Left lung (tissue), 10 donors: ENCODE data around the gene CRACDL. TPM values are rescaled to one million over a fixed set of nuclear protein-coding genes. Genes with fewer than 3 reads are reported as not detected.

ENCODE experiments used
- ATAC-seq: fragments of 200-7000 bp; cut with Tn5 transposase; one replicate; pipeline ENCODE4 v1.9.1; 2020; ENCODE audit warnings: moderate library complexity
- DNase-seq, 4 donors: peaks; one replicate each; pipeline ENCODE4 v3.0.0-alpha.2; 2013 to 2020
- H3K27ac ChIP-seq, 2 donors: fragments of 200-600 bp; sonication (generic) in 1 of 2; one replicate each; pipeline versions ENCODE4 v1.5.0 to v1.8.0; 2020 to 2021
- H3K27me3 ChIP-seq, 2 donors: fragments of 200-600 bp; sonication (generic) in 1 of 2; one replicate each; pipeline versions ENCODE4 v1.5.0 to v1.8.0; 2020 to 2021
- H3K36me3 ChIP-seq, 2 donors: fragments of 200-600 bp; sonication (generic) in 1 of 2; one replicate each; pipeline versions ENCODE4 v1.5.0 to v1.8.0; 2020 to 2021
- H3K4me1 ChIP-seq, 2 donors: fragments of 200-600 bp; one replicate each; pipeline ENCODE4 v1.8.0; 2021
- H3K4me3 ChIP-seq, 2 donors: fragments of 200-600 bp; sonication (generic) in 1 of 2; one replicate each; pipeline versions ENCODE4 v1.5.0 to v1.8.0; 2020 to 2021; ENCODE audit warnings: mild to moderate bottlenecking in 1 of 2
- H3K9me3 ChIP-seq, 2 donors: fragments of 200-600 bp; sonication (generic) in 1 of 2; one replicate each; pipeline versions ENCODE4 v1.5.0 to v1.8.0; 2020 to 2021
- intact Hi-C, 2 donors: fragments of 100-400 bp; cut with DNase I; formaldehyde crosslinking; loops; one replicate each; pipeline versions ENCODE4 v1.11.2 to v1.14.2; 2022
- polyA plus RNA-seq, 6 donors: library from polyadenylated mRNA; unstranded; fragments of 120-200 nt; gene quantifications; one replicate each; pipeline ENCODE4 v1.2.1, GENCODE V29; 2013; ENCODE audit not compliant: insufficient read length in 6 of 6
- total RNA-seq, 2 donors: library from RNA; stranded (reverse); fragmentation: NEBNext Ultra II Directional; extraction: Animal tissue kit (Norgen Biotek cat#: 25700); gene quantifications; one replicate each; pipeline ENCODE4 v1.2.1, GENCODE V29; 2021
- TF ChIP-seq, protein P1 (sequence below), 2 donors: fragments of 200-600 bp; sonication (generic) in 1 of 2; IDR thresholded peaks; one replicate each; pipeline versions ENCODE4 v1.5.0 to v1.8.0; 2021; ENCODE audit warnings: antibody characterized with exemption in 2 of 2
- donor health status: DM: no; HTN: yes; CAD: no.
- donor health status: DM: no; HTN: no; CAD: no.

CRACDL gene
- total and polyA plus RNA-seq, 8 donors = 4.0 to 15.2 (median 6.0) TPM

DNA sequence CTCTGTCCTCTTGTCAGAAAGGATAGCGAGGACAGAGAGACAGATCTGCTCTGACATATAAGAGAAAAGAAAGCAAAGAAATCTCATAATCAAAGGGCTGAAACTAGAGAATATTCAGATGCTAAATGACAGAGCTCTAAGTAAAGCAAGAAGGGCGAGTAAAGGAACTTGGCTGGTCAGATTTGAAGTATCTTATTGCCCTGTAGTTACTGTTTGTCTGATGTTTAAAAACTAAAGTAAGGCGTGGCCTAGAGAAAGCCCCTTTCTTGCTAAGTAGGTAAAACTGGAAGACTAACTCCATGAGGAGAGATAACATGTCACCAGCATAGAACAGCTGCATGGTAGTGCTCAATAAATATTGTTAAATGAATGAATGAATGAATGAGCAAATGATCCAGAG is 70.0 kb downstream of the CRACDL start:
- TF ChIP-seq, protein P1, sequence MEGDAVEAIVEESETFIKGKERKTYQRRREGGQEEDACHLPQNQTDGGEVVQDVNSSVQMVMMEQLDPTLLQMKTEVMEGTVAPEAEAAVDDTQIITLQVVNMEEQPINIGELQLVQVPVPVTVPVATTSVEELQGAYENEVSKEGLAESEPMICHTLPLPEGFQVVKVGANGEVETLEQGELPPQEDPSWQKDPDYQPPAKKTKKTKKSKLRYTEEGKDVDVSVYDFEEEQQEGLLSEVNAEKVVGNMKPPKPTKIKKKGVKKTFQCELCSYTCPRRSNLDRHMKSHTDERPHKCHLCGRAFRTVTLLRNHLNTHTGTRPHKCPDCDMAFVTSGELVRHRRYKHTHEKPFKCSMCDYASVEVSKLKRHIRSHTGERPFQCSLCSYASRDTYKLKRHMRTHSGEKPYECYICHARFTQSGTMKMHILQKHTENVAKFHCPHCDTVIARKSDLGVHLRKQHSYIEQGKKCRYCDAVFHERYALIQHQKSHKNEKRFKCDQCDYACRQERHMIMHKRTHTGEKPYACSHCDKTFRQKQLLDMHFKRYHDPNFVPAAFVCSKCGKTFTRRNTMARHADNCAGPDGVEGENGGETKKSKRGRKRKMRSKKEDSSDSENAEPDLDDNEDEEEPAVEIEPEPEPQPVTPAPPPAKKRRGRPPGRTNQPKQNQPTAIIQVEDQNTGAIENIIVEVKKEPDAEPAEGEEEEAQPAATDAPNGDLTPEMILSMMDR (IDR thresholded peaks at IDR 0.05) = no peak
- Histone ChIP-seq H3K27ac (no peak overlapping the region), H3K36me3 (no peaks in the 10 kb centered on the region), H3K4me3 (no peak overlapping the region), H3K27me3 (no peaks in the 10 kb centered on the region), H3K9me3 (peaks cover 0 to 7% of the 10 kb centered on the region in 2 donors), H3K4me1 (no peaks in the 10 kb centered on the region)
- no peak for DNase-seq
- no peak for ATAC-seq
- intact Hi-C loops = no loop called here

- Histone ChIP-seq H3K4me1 (no peaks in the 10 kb centered on the region), H3K27me3 (no peaks in the 10 kb centered on the region), H3K4me3 (no peak overlapping the region), H3K36me3 (no peaks in the 10 kb centered on the region), H3K27ac (no peak overlapping the region), H3K9me3 (peaks cover 0 to 31% of the 10 kb centered on the region in 2 donors)
- ATAC-seq (no peak), DNase-seq (no peak)
- TF ChIP-seq, protein P1 (IDR thresholded peaks at IDR 0.05) = no peak
- intact Hi-C loops = no loop called here
Measured at GRCh38 chr2:98861601-98862000, 74.4 kb downstream of the CRACDL start.

GRCh38 chr2:98859323-98859722 is 76.7 kb downstream of the CRACDL start:
- no peak overlapping the region for H3K27ac ChIP-seq
- H3K27me3 ChIP-seq = no peaks in the 10 kb centered on the region
- DNase-seq (no peak), ATAC-seq (no peak)
- intact Hi-C loops = no loop called here
- no peak overlapping the region for H3K4me3 ChIP-seq
- no peaks in the 10 kb centered on the region for H3K36me3 ChIP-seq
- H3K4me1 ChIP-seq = no peaks in the 10 kb centered on the region
- H3K9me3 ChIP-seq = peaks cover 0 to 31% of the 10 kb centered on the region in 2 donors
- TF ChIP-seq, protein P1 (IDR thresholded peaks at IDR 0.05) = no peak

DNA sequence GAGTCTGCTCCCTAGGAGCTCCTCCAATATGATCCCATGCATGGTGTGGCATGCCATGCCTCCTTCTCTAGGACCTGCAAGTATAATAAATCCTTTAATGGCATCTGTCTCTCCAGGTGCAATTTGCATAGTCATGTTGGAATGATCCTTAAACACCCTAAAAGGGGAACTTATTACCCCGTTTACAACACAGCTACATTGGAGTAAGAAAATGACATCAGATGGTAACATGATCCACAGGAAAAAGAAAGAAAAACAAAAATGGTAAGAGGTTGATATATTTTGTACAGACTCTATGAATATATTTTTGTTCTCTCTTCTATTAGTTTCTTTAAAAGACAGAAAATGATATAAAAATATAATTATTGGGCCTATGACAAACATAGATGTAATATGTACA is 79.0 kb downstream of the CRACDL start:
- H3K4me1 ChIP-seq = no peaks in the 10 kb centered on the region
- H3K27ac ChIP-seq = no peak overlapping the region
- H3K9me3 ChIP-seq = peaks cover 0 to 23% of the 10 kb centered on the region in 2 donors
- TF ChIP-seq, protein P1 (IDR thresholded peaks at IDR 0.05) = no peak
- no peaks in the 10 kb centered on the region for H3K27me3 ChIP-seq
- ATAC-seq (no peak), DNase-seq (no peak)
- intact Hi-C loops = no loop called here
- H3K4me3 ChIP-seq = no peak overlapping the region
- H3K36me3 ChIP-seq = no peaks in the 10 kb centered on the region

DNA sequence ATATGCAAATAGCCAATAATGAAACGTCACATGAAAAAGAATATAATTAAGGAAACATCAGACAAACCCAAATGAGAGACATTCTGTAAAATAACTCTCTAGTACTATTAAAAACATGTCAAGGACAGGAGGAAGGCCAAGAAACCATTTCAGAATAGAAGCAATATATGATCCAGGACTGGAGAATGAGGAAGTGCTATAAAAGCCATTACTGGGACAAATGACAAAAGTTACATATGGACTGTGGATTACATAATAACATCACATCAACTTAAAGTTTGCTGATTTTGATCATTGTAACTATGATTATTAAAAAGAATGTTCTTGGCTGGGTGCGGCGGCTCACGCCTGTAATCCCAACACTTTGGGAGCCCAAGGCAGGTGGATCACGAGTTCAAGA is 81.3 kb downstream of the CRACDL start:
- TF ChIP-seq, protein P1 (IDR thresholded peaks at IDR 0.05) = no peak
- Histone ChIP-seq H3K9me3 (peaks cover 0 to 18% of the 10 kb centered on the region in 2 donors), H3K27me3 (no peaks in the 10 kb centered on the region), H3K27ac (no peak overlapping the region), H3K4me3 (no peak overlapping the region), H3K4me1 (no peaks in the 10 kb centered on the region), H3K36me3 (no peaks in the 10 kb centered on the region)
- ATAC-seq (no peak), DNase-seq (no peak)
- intact Hi-C loops = no loop called here
